Neural progenitor cell (in vitro differentiated cells): Measurements from ENCODE around the gene GPATCH4.

Source experiments
- EZH2 ChIP-seq: fragments of 200-600 bp; sonication (generic); IDR thresholded peaks from 2 replicates; pipeline ENCODE4 v1.6.1; 2017; ENCODE audit warnings: antibody characterized with exemption, mild to moderate bottlenecking, moderate library complexity
- TF ChIP-seq, protein P1 (sequence below): fragments of 200-600 bp; sonication (generic); IDR thresholded peaks from 2 replicates; pipeline ENCODE4 v1.5.1; 2017; ENCODE audit warnings: antibody characterized with exemption, mild to moderate bottlenecking

DNA sequence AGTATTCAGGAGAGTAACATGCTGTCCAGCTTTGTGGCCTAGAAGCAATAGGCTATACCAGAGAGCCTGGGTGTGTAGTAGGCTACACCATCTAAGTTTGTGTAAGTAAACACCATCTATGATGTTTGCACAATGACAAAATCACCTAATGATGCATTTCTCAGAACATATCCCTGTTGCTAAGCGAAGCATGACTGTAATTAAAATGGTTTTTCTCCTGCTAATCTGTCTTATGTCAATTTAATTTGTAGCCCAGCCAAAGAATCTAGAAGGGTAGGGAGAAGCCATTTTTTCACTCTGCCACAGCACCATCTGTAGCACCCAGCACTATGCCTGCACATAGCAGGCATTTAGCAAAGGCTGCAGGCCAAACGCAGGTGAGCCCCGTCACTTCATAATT, 23.7 kb downstream of the GPATCH4 start:
- TF ChIP-seq, protein P1, sequence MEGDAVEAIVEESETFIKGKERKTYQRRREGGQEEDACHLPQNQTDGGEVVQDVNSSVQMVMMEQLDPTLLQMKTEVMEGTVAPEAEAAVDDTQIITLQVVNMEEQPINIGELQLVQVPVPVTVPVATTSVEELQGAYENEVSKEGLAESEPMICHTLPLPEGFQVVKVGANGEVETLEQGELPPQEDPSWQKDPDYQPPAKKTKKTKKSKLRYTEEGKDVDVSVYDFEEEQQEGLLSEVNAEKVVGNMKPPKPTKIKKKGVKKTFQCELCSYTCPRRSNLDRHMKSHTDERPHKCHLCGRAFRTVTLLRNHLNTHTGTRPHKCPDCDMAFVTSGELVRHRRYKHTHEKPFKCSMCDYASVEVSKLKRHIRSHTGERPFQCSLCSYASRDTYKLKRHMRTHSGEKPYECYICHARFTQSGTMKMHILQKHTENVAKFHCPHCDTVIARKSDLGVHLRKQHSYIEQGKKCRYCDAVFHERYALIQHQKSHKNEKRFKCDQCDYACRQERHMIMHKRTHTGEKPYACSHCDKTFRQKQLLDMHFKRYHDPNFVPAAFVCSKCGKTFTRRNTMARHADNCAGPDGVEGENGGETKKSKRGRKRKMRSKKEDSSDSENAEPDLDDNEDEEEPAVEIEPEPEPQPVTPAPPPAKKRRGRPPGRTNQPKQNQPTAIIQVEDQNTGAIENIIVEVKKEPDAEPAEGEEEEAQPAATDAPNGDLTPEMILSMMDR, result no peak
- TF ChIP-seq EZH2, result no peak
